Measurements from ENCODE around the gene AVL9. TPM values are rescaled to one million over a fixed set of nuclear protein-coding genes. Genes with fewer than 3 reads are reported as not detected.
A peak's percentile ranks its signal among the peaks of the same experiment; 100 is the strongest.

AVL9 gene
- total and polyA plus RNA-seq, 9 of the 15 experiments (the other 6 are each of a cell fraction or from before 2014, with no cell fraction given) = 6.4 to 66.2 (median 30.1) TPM

DNA sequence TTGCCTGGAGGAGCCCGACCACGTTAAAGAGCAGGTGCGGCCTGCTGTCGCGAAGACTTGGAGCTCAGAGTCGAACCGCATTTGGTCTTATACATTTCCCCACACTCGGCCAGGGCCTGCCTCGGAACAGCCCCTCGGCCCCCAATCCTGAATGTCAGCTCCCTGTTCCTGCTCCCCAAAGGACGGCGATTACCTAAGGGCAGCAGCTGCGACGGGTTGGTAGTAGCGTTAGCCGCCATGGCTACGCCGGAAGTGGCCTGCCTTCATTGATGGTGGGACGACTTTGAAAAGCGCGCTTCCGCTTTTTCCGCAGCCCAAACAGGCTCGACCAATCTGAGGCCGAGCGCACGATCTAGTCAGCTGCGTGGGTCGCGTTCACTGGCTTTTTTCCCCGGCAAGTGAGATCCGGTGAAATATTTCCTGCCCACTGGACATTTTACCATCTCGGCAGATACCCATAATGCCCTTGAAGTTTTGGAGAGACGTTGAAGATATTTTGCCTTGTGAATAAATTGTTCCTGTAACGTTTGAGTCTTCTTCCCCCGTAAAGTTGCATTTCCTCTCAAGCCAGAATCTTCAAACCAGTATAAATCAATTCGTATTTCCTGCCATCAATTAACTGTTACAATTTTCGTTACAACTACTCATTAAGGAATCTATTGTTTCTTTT is 5.0 kb upstream of the AVL9 start, which contains the start of gene LSM5 (continued):
- TF ChIP-seq, protein P1, sequence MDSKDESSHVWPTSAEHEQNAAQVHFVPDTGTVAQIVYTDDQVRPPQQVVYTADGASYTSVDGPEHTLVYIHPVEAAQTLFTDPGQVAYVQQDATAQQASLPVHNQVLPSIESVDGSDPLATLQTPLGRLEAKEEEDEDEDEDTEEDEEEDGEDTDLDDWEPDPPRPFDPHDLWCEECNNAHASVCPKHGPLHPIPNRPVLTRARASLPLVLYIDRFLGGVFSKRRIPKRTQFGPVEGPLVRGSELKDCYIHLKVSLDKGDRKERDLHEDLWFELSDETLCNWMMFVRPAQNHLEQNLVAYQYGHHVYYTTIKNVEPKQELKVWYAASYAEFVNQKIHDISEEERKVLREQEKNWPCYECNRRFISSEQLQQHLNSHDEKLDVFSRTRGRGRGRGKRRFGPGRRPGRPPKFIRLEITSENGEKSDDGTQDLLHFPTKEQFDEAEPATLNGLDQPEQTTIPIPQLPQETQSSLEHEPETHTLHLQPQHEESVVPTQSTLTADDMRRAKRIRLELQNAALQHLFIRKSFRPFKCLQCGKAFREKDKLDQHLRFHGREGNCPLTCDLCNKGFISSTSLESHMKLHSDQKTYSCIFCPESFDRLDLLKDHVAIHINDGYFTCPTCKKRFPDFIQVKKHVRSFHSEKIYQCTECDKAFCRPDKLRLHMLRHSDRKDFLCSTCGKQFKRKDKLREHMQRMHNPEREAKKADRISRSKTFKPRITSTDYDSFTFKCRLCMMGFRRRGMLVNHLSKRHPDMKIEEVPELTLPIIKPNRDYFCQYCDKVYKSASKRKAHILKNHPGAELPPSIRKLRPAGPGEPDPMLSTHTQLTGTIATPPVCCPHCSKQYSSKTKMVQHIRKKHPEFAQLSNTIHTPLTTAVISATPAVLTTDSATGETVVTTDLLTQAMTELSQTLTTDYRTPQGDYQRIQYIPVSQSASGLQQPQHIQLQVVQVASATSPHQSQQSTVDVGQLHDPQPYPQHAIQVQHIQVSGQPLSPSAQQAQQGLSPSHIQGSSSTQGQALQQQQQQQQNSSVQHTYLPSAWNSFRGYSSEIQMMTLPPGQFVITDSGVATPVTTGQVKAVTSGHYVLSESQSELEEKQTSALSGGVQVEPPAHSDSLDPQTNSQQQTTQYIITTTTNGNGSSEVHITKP (IDR thresholded peaks at IDR 0.05; ENCODE audit: partially characterized antibody) = peak; percentile 60
- TF ChIP-seq ATF4 (CRISPR knock-in tag; IDR thresholded peaks at IDR 0.05) = no peak
- peak; percentile 73; the same call in 1 of the 2 replicates for TF ChIP-seq MITF (IDR thresholded peaks at IDR 0.05)
- TF ChIP-seq GTF2F1 (IDR thresholded peaks at IDR 0.05; ENCODE audit: low read depth, low read length) = 0 out of 2 replicates have a peak, but pooled peaks have one; percentile 32
- TF ChIP-seq RBBP5 (IDR thresholded peaks at IDR 0.05; ENCODE audit: borderline replicate concordance, insufficient read depth, low read length, poor library complexity, severe bottlenecking) = peak; percentile 87
- TF ChIP-seq DNMT1 (IDR thresholded peaks at IDR 0.05) = peak; percentile 68; the same call in 1 of the 2 replicates
- no peak for TF ChIP-seq NFE2L1 (tag; IDR thresholded peaks at IDR 0.05; ENCODE audit: borderline replicate concordance, low read depth)
- TF ChIP-seq, protein P2, sequence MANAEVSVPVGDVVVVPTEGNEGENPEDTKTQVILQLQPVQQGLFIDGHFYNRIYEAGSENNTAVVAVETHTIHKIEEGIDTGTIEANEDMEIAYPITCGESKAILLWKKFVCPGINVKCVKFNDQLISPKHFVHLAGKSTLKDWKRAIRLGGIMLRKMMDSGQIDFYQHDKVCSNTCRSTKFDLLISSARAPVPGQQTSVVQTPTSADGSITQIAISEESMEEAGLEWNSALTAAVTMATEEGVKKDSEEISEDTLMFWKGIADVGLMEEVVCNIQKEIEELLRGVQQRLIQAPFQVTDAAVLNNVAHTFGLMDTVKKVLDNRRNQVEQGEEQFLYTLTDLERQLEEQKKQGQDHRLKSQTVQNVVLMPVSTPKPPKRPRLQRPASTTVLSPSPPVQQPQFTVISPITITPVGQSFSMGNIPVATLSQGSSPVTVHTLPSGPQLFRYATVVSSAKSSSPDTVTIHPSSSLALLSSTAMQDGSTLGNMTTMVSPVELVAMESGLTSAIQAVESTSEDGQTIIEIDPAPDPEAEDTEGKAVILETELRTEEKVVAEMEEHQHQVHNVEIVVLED (CRISPR knock-in tag; IDR thresholded peaks at IDR 0.05) = peak; percentile 66; the same call in 1 of the 2 replicates
- peak; percentile 78 for TF ChIP-seq BRD9 (IDR thresholded peaks at IDR 0.05; ENCODE audit: low read depth, partially characterized antibody)
- peak; percentile 96 for TF ChIP-seq ARID4B (CRISPR knock-in tag; IDR thresholded peaks at IDR 0.05)
- peak; percentile 40; the same call in 1 of the 2 replicates for TF ChIP-seq DPF2 (IDR thresholded peaks at IDR 0.05)
- TF ChIP-seq, protein P3, sequence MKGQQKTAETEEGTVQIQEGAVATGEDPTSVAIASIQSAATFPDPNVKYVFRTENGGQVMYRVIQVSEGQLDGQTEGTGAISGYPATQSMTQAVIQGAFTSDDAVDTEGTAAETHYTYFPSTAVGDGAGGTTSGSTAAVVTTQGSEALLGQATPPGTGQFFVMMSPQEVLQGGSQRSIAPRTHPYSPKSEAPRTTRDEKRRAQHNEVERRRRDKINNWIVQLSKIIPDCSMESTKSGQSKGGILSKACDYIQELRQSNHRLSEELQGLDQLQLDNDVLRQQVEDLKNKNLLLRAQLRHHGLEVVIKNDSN (CRISPR knock-in tag; IDR thresholded peaks at IDR 0.05) = peak; percentile 32; the same call in 1 of the 2 replicates

Data from K562 (cell line).